Activated CD4-positive, alpha-beta T cell treated with anti-CD3 and anti-CD28 coated beads, Interleukin-2, amount 10 ng/mL, durations not matched to agents 24 days and 14 days (primary cell): Measurements from ENCODE around the gene TIGD1. TPM values are rescaled to one million over a fixed set of nuclear protein-coding genes. Genes with fewer than 3 reads are reported as not detected.

Experiments
- DNase-seq: peaks from one replicate; pipeline ENCODE4 v3.0.0; 2022
- H3K27ac Mint-ChIP-seq: one replicate; pipeline ENCODE4 v1.8.0; 2022; ENCODE audit warnings: mild to moderate bottlenecking, mixed read lengths
- H3K27me3 Mint-ChIP-seq: one replicate; pipeline ENCODE4 v1.8.0; 2022; ENCODE audit warnings: mixed read lengths
- H3K36me3 Mint-ChIP-seq: one replicate; pipeline ENCODE4 v1.8.0; 2022; ENCODE audit warnings: low read depth, mild to moderate bottlenecking, mixed read lengths
- H3K4me1 Mint-ChIP-seq: one replicate; pipeline ENCODE4 v1.8.0; 2021; ENCODE audit warnings: mixed read lengths
- H3K4me3 Mint-ChIP-seq: one replicate; pipeline ENCODE4 v1.8.0; 2022; ENCODE audit warnings: mild to moderate bottlenecking, moderate library complexity, mixed read lengths
- H3K9me3 Mint-ChIP-seq: one replicate; pipeline ENCODE4 v1.8.0; 2021; ENCODE audit warnings: mixed read lengths
- intact Hi-C: fragments of 100-400 bp; cut with micrococcal nuclease; formaldehyde crosslinking; loops from one replicate; pipeline ENCODE4 v1.15.1; 2023
- total RNA-seq: library from RNA; stranded (reverse); gene quantifications from 2 replicates; pipeline ENCODE4 v1.2.3, GENCODE V29; 2022

Gene TIGD1
- total RNA-seq, 1 donor from 2014 or later = 8.5 TPM

DNA sequence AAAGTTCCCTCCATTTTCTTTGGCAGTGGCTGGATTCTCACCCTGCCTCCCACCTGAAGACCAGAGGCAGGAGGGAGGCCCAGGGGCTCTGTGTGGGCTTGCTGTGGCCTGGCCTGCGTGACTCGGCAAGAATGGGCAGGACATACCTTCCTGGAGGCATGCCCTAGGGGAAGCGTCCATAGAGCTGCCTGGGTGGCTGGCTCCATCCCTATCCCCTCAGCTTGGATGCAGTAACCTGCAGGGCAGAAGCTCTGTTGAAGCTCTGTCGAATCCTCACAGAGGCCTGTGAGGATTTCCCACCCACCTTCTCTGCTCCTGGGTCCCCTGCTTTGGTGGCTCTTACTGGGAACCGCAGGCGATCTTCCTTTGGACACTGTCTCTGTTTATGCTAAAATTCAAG is 31.5 kb downstream of the TIGD1 start:
- Mint-ChIP-seq H3K36me3 (no peaks in the 10 kb centered on the region), H3K27me3 (peaks cover 21% of the 10 kb centered on the region), H3K9me3 (no peaks in the 10 kb centered on the region), H3K4me3 (no peak overlapping the region), H3K27ac (no peak overlapping the region), H3K4me1 (peaks cover 2% of the 10 kb centered on the region)
- DNase-seq = no peak
- intact Hi-C loops = no loop called here

DNA sequence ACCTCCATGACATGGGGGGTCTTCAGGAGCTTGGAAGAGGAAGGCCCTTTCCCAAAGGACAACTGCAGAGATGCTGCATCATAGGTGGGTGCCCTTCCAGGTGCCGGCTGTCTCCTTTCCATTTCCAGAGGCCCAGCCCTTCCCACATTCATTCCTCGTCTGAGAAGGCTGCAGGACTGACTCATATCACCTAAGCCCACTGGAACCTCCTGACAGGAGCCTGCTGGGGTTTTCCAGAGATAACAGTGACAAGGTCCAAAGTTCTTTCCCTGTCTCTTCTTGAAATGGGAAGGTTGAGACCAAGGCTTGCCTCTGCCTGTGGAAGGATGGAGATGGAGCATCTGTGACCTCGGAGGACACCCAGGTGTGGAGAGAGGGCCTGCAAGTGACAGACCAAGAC is 33.8 kb downstream of the TIGD1 start:
- Mint-ChIP-seq H3K4me3 (no peak overlapping the region), H3K36me3 (no peaks in the 10 kb centered on the region), H3K4me1 (peaks cover 2% of the 10 kb centered on the region), H3K9me3 (no peaks in the 10 kb centered on the region), H3K27ac (no peak overlapping the region), H3K27me3 (peaks cover 17% of the 10 kb centered on the region)
- DNase-seq = no peak
- intact Hi-C loops = no loop called here

DNA sequence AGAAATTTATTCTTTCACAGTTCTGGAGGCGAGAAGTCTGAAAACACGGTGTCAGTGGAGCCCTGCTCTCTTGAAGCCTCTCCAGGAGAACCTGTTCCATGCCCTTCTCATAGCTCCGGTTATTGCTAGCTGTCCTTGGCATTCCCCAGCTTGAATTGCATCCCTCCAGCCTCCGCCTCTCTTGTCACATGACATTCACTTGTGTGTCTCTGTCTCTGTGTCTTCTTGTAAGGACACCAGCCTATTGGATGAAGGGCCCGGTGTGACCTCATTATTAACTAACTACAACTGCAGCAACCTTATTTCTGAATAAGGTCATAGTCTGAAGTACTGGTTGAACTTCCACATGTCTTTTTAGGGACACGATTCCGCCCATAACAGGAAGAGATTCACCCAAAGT is 34.7 kb downstream of the TIGD1 start:
- intact Hi-C loops = no loop called here
- Mint-ChIP-seq H3K27me3 (peaks cover 14% of the 10 kb centered on the region), H3K4me1 (no peaks in the 10 kb centered on the region), H3K27ac (no peak overlapping the region), H3K36me3 (no peaks in the 10 kb centered on the region), H3K4me3 (no peak overlapping the region), H3K9me3 (no peaks in the 10 kb centered on the region)
- DNase-seq = no peak

DNA sequence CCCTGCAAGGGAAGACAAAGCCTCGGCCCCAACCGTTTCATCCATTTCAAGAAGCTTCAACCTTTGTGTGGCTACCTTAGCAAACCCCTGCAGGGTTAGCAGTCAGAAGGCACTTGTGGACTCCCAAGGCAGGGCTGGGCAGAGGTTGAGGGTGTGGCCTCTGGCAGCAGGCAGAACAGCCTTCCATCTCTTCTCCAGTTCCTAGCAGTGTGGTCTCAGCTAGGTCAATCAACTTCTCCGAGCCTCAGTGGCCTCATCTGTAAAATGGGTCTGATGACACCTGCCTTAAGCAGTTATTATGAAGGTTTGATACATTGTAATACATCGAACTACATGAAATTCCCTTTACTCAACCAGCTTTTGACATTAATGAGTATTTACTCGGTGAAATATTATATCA is 37.0 kb downstream of the TIGD1 start:
- Mint-ChIP-seq H3K27ac (no peak overlapping the region), H3K4me3 (no peak overlapping the region), H3K4me1 (no peaks in the 10 kb centered on the region), H3K27me3 (peaks cover 11% of the 10 kb centered on the region), H3K36me3 (no peaks in the 10 kb centered on the region), H3K9me3 (no peaks in the 10 kb centered on the region)
- intact Hi-C loops = no loop called here
- no peak for DNase-seq

DNA sequence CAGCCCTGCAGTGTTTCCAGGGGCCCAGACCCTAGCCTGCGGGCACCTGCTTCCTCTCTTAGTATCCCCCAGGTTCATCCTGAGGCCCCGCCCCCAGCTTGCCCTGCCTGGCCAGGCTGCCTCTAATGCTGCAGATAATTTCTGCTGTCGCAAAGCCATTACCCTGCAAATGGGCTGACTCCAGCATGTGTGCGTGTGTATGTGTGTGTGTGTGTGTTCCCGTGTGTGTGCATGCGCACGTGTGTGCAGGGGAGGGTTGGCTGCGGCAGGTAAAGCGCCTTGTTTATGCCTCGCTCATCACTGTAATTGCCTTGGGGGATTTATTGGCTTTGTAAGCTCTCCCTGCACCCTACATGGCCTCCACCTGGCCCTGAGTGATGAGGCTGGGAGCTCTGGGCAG is 37.8 kb downstream of the TIGD1 start:
- Mint-ChIP-seq H3K9me3 (no peaks in the 10 kb centered on the region), H3K27me3 (peaks cover 11% of the 10 kb centered on the region), H3K4me3 (no peak overlapping the region), H3K27ac (no peak overlapping the region), H3K36me3 (no peaks in the 10 kb centered on the region), H3K4me1 (no peaks in the 10 kb centered on the region)
- intact Hi-C loops = no loop called here
- DNase-seq = no peak

DNA sequence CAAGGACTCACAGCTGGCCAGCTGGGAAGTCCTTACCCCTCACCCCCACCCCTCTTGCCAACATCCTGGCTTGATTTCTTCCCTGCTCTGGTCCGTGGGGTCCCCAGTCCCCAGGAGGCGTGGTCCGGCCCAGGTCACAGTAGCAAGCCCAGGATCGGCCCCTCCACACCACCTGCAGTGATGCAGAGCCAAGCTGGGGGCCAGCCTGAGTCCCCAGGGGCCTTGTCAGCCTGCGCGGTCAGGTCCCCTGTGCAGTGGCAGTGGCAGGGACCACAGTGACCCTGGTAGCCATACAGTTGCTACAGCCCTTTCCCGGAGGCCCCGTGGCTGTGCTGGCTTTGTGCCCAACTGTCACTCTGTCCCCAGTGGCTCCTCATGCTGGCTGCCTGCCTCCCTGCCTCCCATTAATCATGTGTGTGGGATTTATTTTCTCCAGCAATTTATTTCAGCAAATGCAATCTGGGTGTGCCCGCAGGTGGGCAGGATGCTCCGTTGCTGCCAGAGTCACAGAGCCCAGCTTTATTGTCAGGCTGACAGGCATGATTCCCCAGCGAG is 38.9 kb downstream of the TIGD1 start:
- H3K27me3 Mint-ChIP-seq = peaks cover 11% of the 10 kb centered on the region
- intact Hi-C loops = no loop called here
- no peaks in the 10 kb centered on the region for H3K9me3 Mint-ChIP-seq
- no peak overlapping the region for H3K4me3 Mint-ChIP-seq
- DNase-seq = no peak
- no peak overlapping the region for H3K27ac Mint-ChIP-seq
- H3K36me3 Mint-ChIP-seq = no peaks in the 10 kb centered on the region
- no peaks in the 10 kb centered on the region for H3K4me1 Mint-ChIP-seq

DNA sequence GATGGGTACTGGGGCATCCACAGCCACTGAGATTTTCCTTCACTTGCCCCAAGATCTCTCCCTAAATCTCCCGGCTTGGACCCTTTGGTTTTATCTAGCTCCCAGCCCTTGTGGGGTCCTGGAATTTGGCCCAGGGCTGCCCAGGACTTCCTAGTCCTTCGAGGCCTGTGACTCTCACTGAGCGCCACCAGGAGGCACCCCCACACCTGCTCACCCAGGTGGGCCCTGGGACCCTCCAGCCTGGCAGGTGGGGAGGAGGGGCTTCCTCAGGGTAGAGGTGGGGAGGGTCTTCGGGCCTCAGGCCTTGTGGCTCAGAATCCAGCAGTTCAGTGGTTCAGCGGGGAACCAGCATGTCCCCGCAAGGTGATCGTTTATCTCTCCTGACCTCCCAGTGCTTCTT is 42.1 kb downstream of the TIGD1 start:
- no peak for DNase-seq
- Mint-ChIP-seq H3K4me1 (peaks cover 5% of the 10 kb centered on the region), H3K36me3 (no peaks in the 10 kb centered on the region), H3K9me3 (no peaks in the 10 kb centered on the region), H3K4me3 (no peak overlapping the region), H3K27ac (no peak overlapping the region), H3K27me3 (peaks cover 29% of the 10 kb centered on the region)
- intact Hi-C loops = no loop called here

DNA sequence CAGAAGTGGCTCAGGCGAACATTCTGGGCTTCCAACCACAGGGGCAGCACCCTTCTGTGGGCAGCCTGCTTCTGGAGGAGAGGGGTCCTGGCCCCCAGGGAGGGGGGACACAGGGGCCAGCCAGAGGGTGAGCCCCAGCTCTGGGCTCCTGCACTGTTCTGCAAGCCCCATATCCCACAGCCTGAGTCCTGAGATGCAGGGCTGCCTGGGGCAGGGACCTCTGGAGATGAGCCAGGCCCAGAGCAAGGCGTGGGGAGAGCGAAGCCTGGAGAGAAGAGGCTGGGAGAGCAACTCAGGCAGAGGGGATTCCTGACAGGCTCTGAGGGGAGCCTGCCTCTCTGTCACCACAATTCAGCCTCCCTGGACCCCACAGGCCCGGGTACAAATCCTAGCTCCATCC is 43.6 kb downstream of the TIGD1 start:
- Mint-ChIP-seq H3K4me3 (no peak overlapping the region), H3K9me3 (no peaks in the 10 kb centered on the region), H3K4me1 (peaks cover 9% of the 10 kb centered on the region), H3K27me3 (peaks cover 35% of the 10 kb centered on the region), H3K36me3 (no peaks in the 10 kb centered on the region), H3K27ac (no peak overlapping the region)
- DNase-seq = no peak
- intact Hi-C loops = no loop called here

DNA sequence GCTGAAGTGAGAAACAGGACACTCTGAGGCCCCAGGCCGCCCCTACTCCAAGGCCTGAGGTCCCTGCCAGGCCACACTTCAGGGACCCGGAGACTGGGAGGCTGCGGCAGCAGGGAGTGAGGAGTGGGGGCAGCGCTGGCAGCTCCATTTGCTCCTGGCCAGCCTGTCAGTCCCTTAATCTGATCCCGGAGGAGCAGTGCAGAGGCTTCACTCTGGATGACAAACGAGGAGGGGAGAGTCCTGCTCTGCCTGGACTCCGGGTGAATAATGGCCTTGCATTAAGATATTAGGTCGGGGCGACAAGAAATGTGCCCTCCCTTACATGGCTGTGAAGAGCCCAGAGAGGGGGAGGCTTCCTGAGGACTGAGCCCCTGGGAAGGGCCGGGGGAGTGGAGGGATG is 44.5 kb downstream of the TIGD1 start:
- H3K9me3 Mint-ChIP-seq = no peaks in the 10 kb centered on the region

DNA sequence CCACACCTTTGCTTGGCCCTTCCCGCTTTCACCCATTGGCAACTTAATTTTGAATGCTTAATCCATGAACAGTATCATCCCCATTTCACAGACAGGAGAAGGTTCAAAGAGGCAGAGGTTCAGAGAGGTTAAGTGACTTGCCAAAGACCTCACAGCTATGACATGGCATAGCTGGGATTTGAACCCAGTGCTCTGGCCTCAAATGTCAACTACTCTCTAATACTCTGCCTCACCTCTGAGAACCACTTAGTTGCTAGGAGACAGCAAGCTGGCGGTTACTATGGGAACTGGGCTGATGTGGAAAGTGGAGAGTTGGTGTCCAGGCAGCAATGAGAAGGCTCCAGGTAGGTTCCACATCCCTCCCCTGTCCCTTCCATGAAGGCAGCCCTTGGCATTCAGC is 45.9 kb downstream of the TIGD1 start:
- Mint-ChIP-seq H3K27me3 (peaks cover 38% of the 10 kb centered on the region), H3K36me3 (no peaks in the 10 kb centered on the region), H3K27ac (no peak overlapping the region), H3K9me3 (no peaks in the 10 kb centered on the region), H3K4me3 (no peak overlapping the region), H3K4me1 (peaks cover 9% of the 10 kb centered on the region)
- intact Hi-C loops = no loop called here
- no peak for DNase-seq

More for the DNA sequence above, 44.5 kb downstream of the TIGD1 start:
- Mint-ChIP-seq H3K4me1 (peaks cover 9% of the 10 kb centered on the region), H3K4me3 (no peak overlapping the region), H3K27me3 (peaks cover 36% of the 10 kb centered on the region), H3K36me3 (no peaks in the 10 kb centered on the region), H3K27ac (no peak overlapping the region)
- intact Hi-C loops = no loop called here
- DNase-seq = no peak

DNA sequence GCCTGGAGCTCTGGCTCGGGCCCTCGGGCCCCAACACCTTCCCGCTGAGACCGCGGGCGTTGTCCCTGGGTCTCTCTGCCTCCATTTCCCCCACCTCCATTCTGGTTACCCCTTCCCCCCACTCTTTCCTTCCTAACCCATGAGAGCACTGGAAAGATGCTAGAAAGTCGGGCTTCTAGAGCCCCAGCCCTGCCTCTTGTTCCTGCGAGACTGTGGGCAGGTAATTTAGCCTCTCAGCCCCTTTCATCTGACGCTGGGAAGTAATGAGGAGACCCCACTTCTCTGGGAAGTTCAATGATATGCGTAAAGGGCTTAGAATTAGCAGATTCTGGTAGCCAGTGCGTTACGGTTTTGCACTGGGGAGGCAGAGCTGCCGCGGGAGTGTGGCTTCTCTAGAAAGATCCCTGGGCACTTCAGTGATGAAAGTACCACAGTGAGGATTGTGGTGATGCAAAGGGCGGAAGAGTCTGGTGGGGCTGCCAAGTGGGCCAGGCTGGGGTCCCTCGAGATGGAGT is 46.5 kb downstream of the TIGD1 start:
- H3K36me3 Mint-ChIP-seq = no peaks in the 10 kb centered on the region
- intact Hi-C loops = no loop called here
- peak overlapping the region; percentile 39 for H3K4me3 Mint-ChIP-seq
- no peak for DNase-seq
- H3K4me1 Mint-ChIP-seq = peaks cover 9% of the 10 kb centered on the region
- no peak overlapping the region for H3K27ac Mint-ChIP-seq
- H3K9me3 Mint-ChIP-seq = no peaks in the 10 kb centered on the region
- peaks cover 38% of the 10 kb centered on the region for H3K27me3 Mint-ChIP-seq

DNA sequence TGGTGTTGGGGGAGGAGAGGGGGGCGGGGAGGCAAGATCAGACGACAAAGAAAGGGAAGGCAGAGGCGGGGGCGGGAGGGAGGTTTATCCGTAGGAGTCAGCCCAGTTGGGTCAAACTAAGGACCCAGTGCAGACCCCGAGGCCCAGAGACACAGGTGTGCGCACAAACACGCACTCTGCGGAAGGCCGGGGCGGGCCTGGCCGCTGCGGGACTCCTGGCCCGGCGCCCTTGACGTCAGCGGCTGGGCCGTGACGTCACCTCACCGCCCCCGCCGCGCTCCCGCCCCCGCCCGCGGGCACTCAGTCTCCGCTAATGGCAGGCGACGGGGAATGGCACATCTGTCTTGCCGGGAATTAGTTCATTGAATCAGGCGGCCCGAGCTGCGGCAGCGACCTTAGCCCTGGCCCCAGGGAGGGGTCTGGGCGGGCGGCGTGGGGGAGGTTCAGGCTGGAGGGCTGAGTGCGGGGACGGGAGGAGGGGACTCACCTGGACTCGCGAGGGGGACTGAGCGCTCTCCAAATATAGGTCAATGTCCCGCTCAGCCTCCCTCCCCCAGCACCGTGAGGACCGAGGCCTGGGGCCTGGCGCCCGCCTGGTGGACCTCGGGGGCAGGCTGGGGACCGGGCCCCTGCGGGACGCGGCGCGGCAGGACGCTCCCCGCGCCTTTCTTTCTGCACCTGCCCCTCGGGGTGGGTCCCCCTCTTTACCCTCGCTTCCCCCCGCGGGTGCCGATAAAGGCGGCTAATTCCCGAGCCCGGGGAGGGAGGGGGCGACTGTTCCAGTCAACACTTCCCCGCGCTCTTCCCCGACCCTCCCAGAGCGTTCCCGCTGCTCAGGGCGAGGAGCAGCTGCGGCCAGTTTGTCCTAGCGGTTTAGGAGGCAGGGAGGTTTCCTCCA is 47.2 kb downstream of the TIGD1 start:
- Mint-ChIP-seq H3K9me3 (no peaks in the 10 kb centered on the region), H3K4me3 (peak overlapping the region; percentile 75), H3K4me1 (peaks cover 9% of the 10 kb centered on the region), H3K36me3 (no peaks in the 10 kb centered on the region), H3K27ac (no peak overlapping the region), H3K27me3 (peaks cover 36% of the 10 kb centered on the region)
- DNase-seq = peak; percentile 77
- intact Hi-C loops = no loop called here

DNA sequence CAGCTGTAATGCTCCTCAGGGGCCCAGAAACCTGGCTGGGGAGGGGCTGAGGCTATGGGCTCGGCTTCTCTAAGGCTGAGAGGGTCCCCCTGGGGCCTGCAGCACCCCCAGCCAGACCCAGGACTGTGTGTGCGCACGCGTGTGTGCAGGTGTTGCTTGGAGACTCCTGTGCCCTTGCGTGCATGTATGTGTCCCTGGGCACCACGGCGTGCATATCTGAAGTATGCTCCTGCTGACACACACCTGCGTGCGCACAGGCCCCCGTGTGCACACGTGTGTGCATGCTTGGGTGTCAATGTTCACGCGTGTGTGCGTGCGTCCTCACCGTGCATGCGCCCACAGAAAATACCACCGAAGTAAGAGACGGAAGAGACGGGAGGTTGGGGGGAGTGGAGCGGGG is 47.8 kb downstream of the TIGD1 start:
- no peak for DNase-seq
- Mint-ChIP-seq H3K4me3 (peak overlapping the region; percentile 75), H3K36me3 (no peaks in the 10 kb centered on the region), H3K27ac (peak overlapping the region; percentile 66), H3K27me3 (peaks cover 36% of the 10 kb centered on the region), H3K4me1 (peaks cover 9% of the 10 kb centered on the region), H3K9me3 (no peaks in the 10 kb centered on the region)
- intact Hi-C loops = no loop called here

DNA sequence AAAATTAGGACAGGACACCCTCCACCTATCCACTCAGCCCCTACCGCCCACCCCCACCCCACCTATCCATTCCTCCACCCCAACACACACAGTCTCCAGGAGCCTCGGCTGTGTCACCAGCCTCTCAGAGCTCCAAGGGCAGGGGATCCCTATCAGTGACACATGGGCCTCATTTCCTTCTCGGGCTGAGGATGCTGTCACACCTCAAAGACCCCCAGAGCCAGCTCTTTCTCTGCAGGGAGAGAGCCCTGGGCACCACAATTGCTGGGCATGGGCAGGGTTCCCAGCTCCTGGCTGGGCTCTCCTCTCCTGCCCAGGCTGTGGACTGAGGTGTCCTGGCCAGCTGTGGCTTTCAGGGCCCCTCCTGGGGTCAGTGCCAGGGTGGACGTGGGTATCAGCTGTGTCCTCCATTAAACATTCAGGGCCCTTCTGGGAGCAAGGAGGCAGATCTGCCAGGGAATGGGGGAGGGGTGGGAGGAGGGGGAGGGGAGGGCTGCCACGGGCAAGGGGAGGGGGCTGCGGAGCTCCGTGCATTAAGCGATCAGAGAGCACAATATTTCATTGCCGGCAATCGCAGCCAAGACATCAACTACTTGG is 48.5 kb downstream of the TIGD1 start:
- peaks cover 36% of the 10 kb centered on the region for H3K27me3 Mint-ChIP-seq
- DNase-seq = no peak
- H3K36me3 Mint-ChIP-seq = no peaks in the 10 kb centered on the region
- intact Hi-C loops = no loop called here
- no peaks in the 10 kb centered on the region for H3K9me3 Mint-ChIP-seq
- peaks cover 9% of the 10 kb centered on the region for H3K4me1 Mint-ChIP-seq
- no peak overlapping the region for H3K4me3 Mint-ChIP-seq
- no peak overlapping the region for H3K27ac Mint-ChIP-seq
